A172 (cell line): Measurements from ENCODE around the gene CAMKK2. TPM values are rescaled to one million over a fixed set of nuclear protein-coding genes. Genes with fewer than 3 reads are reported as not detected.
"Not testable (repeated sequence)": the region's sequence is repeated elsewhere in the genome, so short reads cannot be mapped to it uniquely, and the experiment has no call there.

Experiments used
- DNase-seq: peaks from one replicate; pipeline ENCODE4 v3.0.0-alpha.2; 2015; ENCODE audit warnings: low spot score
- total RNA-seq: library from RNA; depleted of rRNA; stranded (reverse); fragments of >200 nt; shearing (Covaris generic); gene quantifications from 2 replicates; pipeline ENCODE4 v1.2.3, GENCODE V29; 2014

Gene CAMKK2
- total RNA-seq, 1 experiment from 2014 or later = 9.6 TPM

- no peak for DNase-seq
These were observed 17.0 kb downstream of the CAMKK2 start for GRCh38 chr12:121279507-121279915.

GRCh38 chr12:121279071-121279375, 17.5 kb downstream of the CAMKK2 start:
- no peak for DNase-seq

GRCh38 chr12:121278169-121279070, 18.1 kb downstream of the CAMKK2 start:
- no peak for DNase-seq

GRCh38 chr12:121277374-121277759, 19.1 kb downstream of the CAMKK2 start:
- DNase-seq = no peak

- DNase-seq = no peak
These were observed 22.3 kb downstream of the CAMKK2 start for GRCh38 chr12:121274036-121274763.

- no peak for DNase-seq
These were observed 23.1 kb downstream of the CAMKK2 start for GRCh38 chr12:121273364-121273896.

GRCh38 chr12:121267822-121268221, 28.7 kb downstream of the CAMKK2 start:
- no peak for DNase-seq

GRCh38 chr12:121264951-121265515, 31.5 kb downstream of the CAMKK2 start:
- no peak for DNase-seq

- DNase-seq = no peak
These were observed 32.4 kb downstream of the CAMKK2 start for GRCh38 chr12:121264135-121264534.

- DNase-seq = no peak
These were observed 33.1 kb downstream of the CAMKK2 start for GRCh38 chr12:121263206-121263935.

GRCh38 chr12:121261398-121261797, 35.1 kb downstream of the CAMKK2 start:
- DNase-seq = no peak

- DNase-seq = no peak
These were observed 36.4 kb downstream of the CAMKK2 start for GRCh38 chr12:121260091-121260490.

- no peak for DNase-seq
These were observed 37.4 kb downstream of the CAMKK2 start for GRCh38 chr12:121259074-121259473.

GRCh38 chr12:121257704-121258449, 38.6 kb downstream of the CAMKK2 start:
- not testable (repeated sequence) for DNase-seq

GRCh38 chr12:121255433-121255832, 41.1 kb downstream of the CAMKK2 start:
- no peak for DNase-seq

- DNase-seq = no peak
These were observed 42.7 kb downstream of the CAMKK2 start for GRCh38 chr12:121253638-121254335.

- DNase-seq = peak; percentile 5
These were observed 43.7 kb downstream of the CAMKK2 start for GRCh38 chr12:121252712-121253345.

GRCh38 chr12:121251838-121252237, 44.7 kb downstream of the CAMKK2 start:
- DNase-seq = no peak

- no peak for DNase-seq
These were observed 46.1 kb downstream of the CAMKK2 start for GRCh38 chr12:121250359-121250758.

- DNase-seq = no peak
These were observed 47.9 kb downstream of the CAMKK2 start for GRCh38 chr12:121248622-121249021.
